Posterior vena cava (tissue), 2 donors: ENCODE measurements around the gene ACKR3. TPM values are rescaled to one million over a fixed set of nuclear protein-coding genes. Genes with fewer than 3 reads are reported as not detected.

Source experiments
- DNase-seq: peaks from one replicate; pipeline ENCODE4 v3.0.0-alpha.2; 2020; ENCODE audit warnings: low spot score
- intact Hi-C, 2 donors: fragments of 100-400 bp; cut with DNase I; formaldehyde crosslinking; loops; one replicate each; pipeline versions ENCODE4 v1.14.1 to v1.14.2; 2022 to 2023
- total RNA-seq, 2 donors: library from RNA; stranded (reverse); fragmentation: NEBNext Ultra II Directional; extraction: Animal tissue kit (Norgen Biotek cat#: 25700); gene quantifications; one replicate each; pipeline ENCODE4 v1.2.1, GENCODE V29; 2021
- donor health status: DM: yes; HTN: yes; CAD: no.
- donor health status: DM: yes; HTN: yes; CAD: no.

The ACKR3 gene
- total RNA-seq, 2 donors from 2014 or later: 124 to 132 TPM

GRCh38 chr2:236600158-236600557 is 30.5 kb downstream of the ACKR3 start:
- DNase-seq: no peak
- intact Hi-C loops: no loop called here

- DNase-seq: no peak
- intact Hi-C loops: no loop called here
Measured at GRCh38 chr2:236600892-236601291, 31.3 kb downstream of the ACKR3 start.

GRCh38 chr2:236601316-236602202 is 31.9 kb downstream of the ACKR3 start:
- no peak for DNase-seq
- intact Hi-C loops: no loop called here

GRCh38 chr2:236602678-236603077 is 33.1 kb downstream of the ACKR3 start:
- no peak for DNase-seq
- intact Hi-C loops: no loop called here

- no peak for DNase-seq
- intact Hi-C loops: no loop called here
Measured at GRCh38 chr2:236603361-236604015, 33.9 kb downstream of the ACKR3 start.

GRCh38 chr2:236604575-236605344 is 35.1 kb downstream of the ACKR3 start:
- DNase-seq: no peak
- intact Hi-C loops: no loop called here

- intact Hi-C loops: no loop called here
- DNase-seq: no peak
Measured at GRCh38 chr2:236605345-236605734, 35.7 kb downstream of the ACKR3 start.

GRCh38 chr2:236606023-236606422 is 36.4 kb downstream of the ACKR3 start:
- no peak for DNase-seq
- intact Hi-C loops: no loop called here

- DNase-seq: no peak
- intact Hi-C loops: no loop called here
Measured at GRCh38 chr2:236607471-236608187, 38.0 kb downstream of the ACKR3 start.

GRCh38 chr2:236608188-236608525 is 38.5 kb downstream of the ACKR3 start:
- DNase-seq: no peak
- intact Hi-C loops: no loop called here

GRCh38 chr2:236608710-236609109 is 39.1 kb downstream of the ACKR3 start:
- no peak for DNase-seq
- intact Hi-C loops: no loop called here

GRCh38 chr2:236610991-236611821 is 41.6 kb downstream of the ACKR3 start:
- intact Hi-C loops: no loop called here
- no peak for DNase-seq

GRCh38 chr2:236612737-236613136 is 43.1 kb downstream of the ACKR3 start:
- DNase-seq: no peak
- intact Hi-C loops: no loop called here

GRCh38 chr2:236613612-236614011 is 44.0 kb downstream of the ACKR3 start:
- intact Hi-C loops: no loop called here

GRCh38 chr2:236614551-236614950 is 44.9 kb downstream of the ACKR3 start:
- intact Hi-C loops: no loop called here
- no peak for DNase-seq

More at GRCh38 chr2:236613612-236614011, 44.0 kb downstream of the ACKR3 start:
- DNase-seq: no peak

GRCh38 chr2:236616031-236616430 is 46.4 kb downstream of the ACKR3 start:
- intact Hi-C loops: no loop called here

GRCh38 chr2:236616624-236617023 is 47.0 kb downstream of the ACKR3 start:
- intact Hi-C loops: no loop called here
- DNase-seq: no peak

More at GRCh38 chr2:236616031-236616430, 46.4 kb downstream of the ACKR3 start:
- no peak for DNase-seq

- no peak for DNase-seq
- intact Hi-C loops: no loop called here
Measured at GRCh38 chr2:236617221-236617737, 47.7 kb downstream of the ACKR3 start.
